Measurements from ENCODE around the gene ADPGK.
A peak's percentile ranks its signal among the peaks of the same experiment; 100 is the strongest.
"Not testable (repeated sequence)": the region's sequence is repeated elsewhere in the genome, so short reads cannot be mapped to it uniquely, and the experiment has no call there.

The ADPGK gene

GRCh38 chr15:72749700-72750099 lies 33.9 kb downstream of the ADPGK start:
- no peak for DNase-seq (ENCODE audit: low read depth)

- no peak for DNase-seq (ENCODE audit: low read depth)
Observed at GRCh38 chr15:72740219-72740618, 43.3 kb downstream of the ADPGK start.

GRCh38 chr15:72737723-72738122 lies 45.8 kb downstream of the ADPGK start:
- no peak for DNase-seq (ENCODE audit: low read depth)

- no peak for DNase-seq (ENCODE audit: low read depth)
Observed at GRCh38 chr15:72737061-72737460, 46.5 kb downstream of the ADPGK start.

- no peak for DNase-seq (ENCODE audit: low read depth)
Observed at GRCh38 chr15:72735111-72735510, 48.4 kb downstream of the ADPGK start.

- no peak for DNase-seq (ENCODE audit: low read depth)
Observed at GRCh38 chr15:72733941-72734738, 49.4 kb downstream of the ADPGK start.

- DNase-seq (ENCODE audit: low read depth), result no peak
Observed at GRCh38 chr15:72732516-72732915, 51.0 kb downstream of the ADPGK start.

- no peak for DNase-seq (ENCODE audit: low read depth)
Observed at GRCh38 chr15:72732086-72732485, 51.5 kb downstream of the ADPGK start.

GRCh38 chr15:72728821-72729220 lies 54.7 kb downstream of the ADPGK start:
- no peak for DNase-seq (ENCODE audit: low read depth)

GRCh38 chr15:72728249-72728648 lies 55.3 kb downstream of the ADPGK start:
- not testable (repeated sequence) for DNase-seq (ENCODE audit: low read depth)

- DNase-seq (ENCODE audit: low read depth), result no peak
Observed at GRCh38 chr15:72727154-72727553, 56.4 kb downstream of the ADPGK start.

GRCh38 chr15:72725851-72726250 lies 57.7 kb downstream of the ADPGK start:
- not testable (repeated sequence) for DNase-seq (ENCODE audit: low read depth)

GRCh38 chr15:72725446-72725845 lies 58.1 kb downstream of the ADPGK start:
- no peak for DNase-seq (ENCODE audit: low read depth)

- DNase-seq (ENCODE audit: low read depth), result no peak
Observed at GRCh38 chr15:72724028-72724427, 59.5 kb downstream of the ADPGK start.

GRCh38 chr15:72722071-72722696 lies 61.4 kb downstream of the ADPGK start:
- DNase-seq (ENCODE audit: low read depth), result peak; percentile 56

- DNase-seq (ENCODE audit: low read depth), result not testable (repeated sequence)
Observed at GRCh38 chr15:72708551-72709303, 74.8 kb downstream of the ADPGK start.

- no peak for DNase-seq (ENCODE audit: low read depth)
Observed at GRCh38 chr15:72706266-72706665, 77.3 kb downstream of the ADPGK start.

All from activated T-cell treated with anti-CD3 and anti-CD28 coated beads for 24 hours (primary cell).